ENCODE measurements around the gene BPIFB2. TPM values are rescaled to one million over a fixed set of nuclear protein-coding genes. Genes with fewer than 3 reads are reported as not detected.

Gene BPIFB2
- total and polyA plus RNA-seq, 7 experiments from 2014 or later, result not detected

- Histone ChIP-seq H3K4me3 (ENCODE audit: low read length) (no peak overlapping the region), H3K4me1 (ENCODE audit: control insufficient read depth in 2 of 2, insufficient read depth in 2 of 2, low read length in 2 of 2) (peaks cover 0 to 4% of the 10 kb centered on the region in 2 donors), H3K9me3 (ENCODE audit: control insufficient read depth in 2 of 3, low read length in 3 of 3) (no peaks in the 10 kb centered on the region), H3K27me3 (ENCODE audit: control insufficient read depth in 2 of 2, insufficient read depth in 2 of 2, low read length in 2 of 2) (no peaks in the 10 kb centered on the region), H3K27ac (ENCODE audit: low read depth, low read length) (no peak overlapping the region), H3K36me3 (ENCODE audit: control insufficient read depth in 2 of 3, insufficient read depth in 3 of 3, low read length in 3 of 3) (no peaks in the 10 kb centered on the region)
- no peaks in the 10 kb centered on the region for H3K9me3 Mint-ChIP-seq
- intact Hi-C loops (cut with micrococcal nuclease), result no loop called here
- H3K4me3 Mint-ChIP-seq, result no peak overlapping the region
- ChIA-PET POLR2A (no interaction called here), CTCF (no interaction called here)
- ATAC-seq (no peak), DNase-seq (no peak)
- H3K27ac Mint-ChIP-seq, result peak overlapping the region in 1 of 9 donors; percentile 63
- no peaks in the 10 kb centered on the region for H3K36me3 Mint-ChIP-seq
- H3K27me3 Mint-ChIP-seq, result no peaks in the 10 kb centered on the region
- H3K4me1 Mint-ChIP-seq, result peaks cover 0 to 19% (median 17%) of the 10 kb centered on the region in 7 donors
Measured at GRCh38 chr20:33063271-33063670, 55.8 kb downstream of the BPIFB2 start.

- Mint-ChIP-seq H3K4me3 (no peak overlapping the region), H3K27me3 (no peaks in the 10 kb centered on the region), H3K9me3 (no peaks in the 10 kb centered on the region), H3K27ac (peak overlapping the region in 3 of 9 donors; percentile 26 to 36 (median 28)), H3K4me1 (peaks cover 0 to 26% (median 17%) of the 10 kb centered on the region in 7 donors), H3K36me3 (no peaks in the 10 kb centered on the region)
- Histone ChIP-seq H3K4me3 (ENCODE audit: low read length) (no peak overlapping the region), H3K9me3 (ENCODE audit: control insufficient read depth in 2 of 3, low read length in 3 of 3) (no peaks in the 10 kb centered on the region), H3K36me3 (ENCODE audit: control insufficient read depth in 2 of 3, insufficient read depth in 3 of 3, low read length in 3 of 3) (no peaks in the 10 kb centered on the region), H3K27me3 (ENCODE audit: control insufficient read depth in 2 of 2, insufficient read depth in 2 of 2, low read length in 2 of 2) (no peaks in the 10 kb centered on the region), H3K27ac (ENCODE audit: low read depth, low read length) (no peak overlapping the region), H3K4me1 (ENCODE audit: control insufficient read depth in 2 of 2, insufficient read depth in 2 of 2, low read length in 2 of 2) (peaks cover 0 to 5% of the 10 kb centered on the region in 2 donors)
- DNase-seq, result no peak
- intact Hi-C loops (cut with micrococcal nuclease), result no loop called here
- ATAC-seq, result no peak
- CTCF ChIA-PET, result no interaction called here
- POLR2A ChIA-PET, result interaction anchor here (0.6 kb wide), 1 partner anchor 120 kb away, joined by 4 read pairs; no protein-coding TSS in a partner anchor
Measured at GRCh38 chr20:33064572-33065287, 57.2 kb downstream of the BPIFB2 start.

GRCh38 chr20:33065785-33066184 lies 58.3 kb downstream of the BPIFB2 start:
- Mint-ChIP-seq H3K9me3 (no peaks in the 10 kb centered on the region), H3K36me3 (no peaks in the 10 kb centered on the region), H3K4me1 (peaks cover 0 to 26% (median 24%) of the 10 kb centered on the region in 7 donors), H3K4me3 (no peak overlapping the region), H3K27me3 (no peaks in the 10 kb centered on the region), H3K27ac (peak overlapping the region in 2 of 9 donors; percentile 57 to 58)
- DNase-seq, result no peak
- ChIA-PET POLR2A (no interaction called here), CTCF (interaction anchor here (0.5 to 0.6 kb wide), 2 partner anchors 38 to 382 kb away, joined by 3 read pairs; no protein-coding TSS in a partner anchor)
- Histone ChIP-seq H3K27ac (ENCODE audit: low read depth, low read length) (no peak overlapping the region), H3K9me3 (ENCODE audit: control insufficient read depth in 2 of 3, low read length in 3 of 3) (no peaks in the 10 kb centered on the region), H3K4me3 (ENCODE audit: low read length) (no peak overlapping the region), H3K36me3 (ENCODE audit: control insufficient read depth in 2 of 3, insufficient read depth in 3 of 3, low read length in 3 of 3) (no peaks in the 10 kb centered on the region), H3K4me1 (ENCODE audit: control insufficient read depth in 2 of 2, insufficient read depth in 2 of 2, low read length in 2 of 2) (peaks cover 0 to 5% of the 10 kb centered on the region in 2 donors), H3K27me3 (ENCODE audit: control insufficient read depth in 2 of 2, insufficient read depth in 2 of 2, low read length in 2 of 2) (no peaks in the 10 kb centered on the region)
- intact Hi-C loops (cut with micrococcal nuclease), result no loop called here
- ATAC-seq, result no peak

- Mint-ChIP-seq H3K27ac (peak overlapping the region in 6 of 9 donors; percentile 19 to 86 (median 46)), H3K9me3 (no peaks in the 10 kb centered on the region), H3K4me3 (peak overlapping the region in 2 of 10 donors; percentile 1 to 49), H3K4me1 (peaks cover 0 to 26% (median 21%) of the 10 kb centered on the region in 7 donors), H3K36me3 (no peaks in the 10 kb centered on the region), H3K27me3 (no peaks in the 10 kb centered on the region)
- no peak overlapping the region for H3K27ac ChIP-seq (ENCODE audit: low read depth, low read length)
- H3K36me3 ChIP-seq (ENCODE audit: control insufficient read depth in 2 of 3, insufficient read depth in 3 of 3, low read length in 3 of 3), result no peaks in the 10 kb centered on the region
- DNase-seq (no peak), ATAC-seq (no peak)
- no peaks in the 10 kb centered on the region for H3K27me3 ChIP-seq (ENCODE audit: control insufficient read depth in 2 of 2, insufficient read depth in 2 of 2, low read length in 2 of 2)
- no peak overlapping the region for H3K4me3 ChIP-seq (ENCODE audit: low read length)
- intact Hi-C loops (cut with micrococcal nuclease), result no loop called here
- no peaks in the 10 kb centered on the region for H3K9me3 ChIP-seq (ENCODE audit: control insufficient read depth in 2 of 3, low read length in 3 of 3)
- H3K4me1 ChIP-seq (ENCODE audit: control insufficient read depth in 2 of 2, insufficient read depth in 2 of 2, low read length in 2 of 2), result peaks cover 0 to 5% of the 10 kb centered on the region in 2 donors
- ChIA-PET POLR2A (no interaction called here), CTCF (no interaction called here)
Measured at GRCh38 chr20:33067806-33068205, 60.3 kb downstream of the BPIFB2 start.

- Histone ChIP-seq H3K9me3 (ENCODE audit: control insufficient read depth in 2 of 3, low read length in 3 of 3) (no peaks in the 10 kb centered on the region), H3K4me3 (ENCODE audit: low read length) (no peak overlapping the region), H3K36me3 (ENCODE audit: control insufficient read depth in 2 of 3, insufficient read depth in 3 of 3, low read length in 3 of 3) (no peaks in the 10 kb centered on the region), H3K27me3 (ENCODE audit: control insufficient read depth in 2 of 2, insufficient read depth in 2 of 2, low read length in 2 of 2) (no peaks in the 10 kb centered on the region), H3K27ac (ENCODE audit: low read depth, low read length) (no peak overlapping the region), H3K4me1 (ENCODE audit: control insufficient read depth in 2 of 2, insufficient read depth in 2 of 2, low read length in 2 of 2) (peaks cover 0 to 5% of the 10 kb centered on the region in 2 donors)
- CTCF ChIA-PET, result no interaction called here
- peak overlapping the region in 6 of 9 donors; percentile 16 to 86 (median 46) for H3K27ac Mint-ChIP-seq
- no peak for ATAC-seq
- no peaks in the 10 kb centered on the region for H3K27me3 Mint-ChIP-seq
- no peaks in the 10 kb centered on the region for H3K9me3 Mint-ChIP-seq
- no peak for DNase-seq
- H3K4me1 Mint-ChIP-seq, result peaks cover 0 to 26% (median 21%) of the 10 kb centered on the region in 7 donors
- no peaks in the 10 kb centered on the region for H3K36me3 Mint-ChIP-seq
- intact Hi-C loops (cut with micrococcal nuclease), result no loop called here
- POLR2A ChIA-PET, result no interaction called here
- H3K4me3 Mint-ChIP-seq, result peak overlapping the region in 1 of 10 donors; percentile 1
Measured at GRCh38 chr20:33068251-33068939, 60.9 kb downstream of the BPIFB2 start.

GRCh38 chr20:33069673-33070072 lies 62.2 kb downstream of the BPIFB2 start:
- ATAC-seq, result no peak
- Mint-ChIP-seq H3K4me3 (no peak overlapping the region), H3K27ac (peak overlapping the region in 3 of 9 donors; percentile 41 to 75 (median 63)), H3K36me3 (no peaks in the 10 kb centered on the region), H3K9me3 (peaks cover 0 to 3% (median 0%) of the 10 kb centered on the region in 11 donors), H3K4me1 (peaks cover 0 to 32% (median 25%) of the 10 kb centered on the region in 7 donors), H3K27me3 (no peaks in the 10 kb centered on the region)
- Histone ChIP-seq H3K9me3 (ENCODE audit: control insufficient read depth in 2 of 3, low read length in 3 of 3) (no peaks in the 10 kb centered on the region), H3K4me3 (ENCODE audit: low read length) (no peak overlapping the region), H3K4me1 (ENCODE audit: control insufficient read depth in 2 of 2, insufficient read depth in 2 of 2, low read length in 2 of 2) (peaks cover 0 to 5% of the 10 kb centered on the region in 2 donors), H3K27ac (ENCODE audit: low read depth, low read length) (no peak overlapping the region), H3K36me3 (ENCODE audit: control insufficient read depth in 2 of 3, insufficient read depth in 3 of 3, low read length in 3 of 3) (no peaks in the 10 kb centered on the region), H3K27me3 (ENCODE audit: control insufficient read depth in 2 of 2, insufficient read depth in 2 of 2, low read length in 2 of 2) (no peaks in the 10 kb centered on the region)
- DNase-seq, result no peak
- ChIA-PET CTCF (no interaction called here), POLR2A (no interaction called here)
- intact Hi-C loops (cut with micrococcal nuclease), result no loop called here

All from naive thymus-derived CD4-positive, alpha-beta T cell (primary cell).